ENCODE data around the gene MUC22. TPM values are rescaled to one million over a fixed set of nuclear protein-coding genes. Genes with fewer than 3 reads are reported as not detected.
"Not testable (repeated sequence)": the region's sequence is repeated elsewhere in the genome, so short reads cannot be mapped to it uniquely, and the experiment has no call there.

The MUC22 gene
- total RNA-seq, 1 donor from 2014 or later, result 0.05 TPM

GRCh38 chr6:30965140-30965601, 45.1 kb upstream of the MUC22 start:
- no peak for TF ChIP-seq EZH2 (IDR thresholded peaks at IDR 0.05; ENCODE audit: insufficient read depth, low read length)
- no peak for TF ChIP-seq CTCF (IDR thresholded peaks at IDR 0.05; ENCODE audit: insufficient read depth, low read depth, low read length)
- Histone ChIP-seq H3K9me3 (ENCODE audit: insufficient read depth, low read depth, low read length) (no peaks in the 10 kb centered on the region), H3K27me3 (ENCODE audit: insufficient read depth, low read length) (no peaks in the 10 kb centered on the region), H3K79me2 (ENCODE audit: insufficient read depth, low read length) (no peaks in the 10 kb centered on the region), H3K36me3 (ENCODE audit: insufficient read depth, low read length) (no peaks in the 10 kb centered on the region), H3K27ac (ENCODE audit: low read depth, low read length) (no peak overlapping the region), H2AFZ (ENCODE audit: low read depth, low read length) (no peak overlapping the region), H3K4me1 (ENCODE audit: insufficient read depth, low read length) (peaks cover 4% of the 10 kb centered on the region), H3K4me3 (ENCODE audit: insufficient read depth, low read depth, low read length) (no peak overlapping the region), H3K9ac (ENCODE audit: low read length) (no peak overlapping the region), H3K4me2 (ENCODE audit: low read length) (no peak overlapping the region), H4K20me1 (ENCODE audit: insufficient read depth, low read length) (no peaks in the 10 kb centered on the region)
- Mint-ChIP-seq H3K27me3 (ENCODE audit: low read depth, unreplicated experiment) (peaks cover 28% of the 10 kb centered on the region), H3K4me1 (ENCODE audit: low read depth, unreplicated experiment) (peaks cover 7% of the 10 kb centered on the region), H3K4me3 (ENCODE audit: unreplicated experiment) (no peak overlapping the region), H3K36me3 (ENCODE audit: low read depth, unreplicated experiment) (peaks cover 2% of the 10 kb centered on the region), H3K9me3 (ENCODE audit: unreplicated experiment) (peaks cover 9% of the 10 kb centered on the region), H3K27ac (ENCODE audit: unreplicated experiment) (peak overlapping the region; percentile 80)
- DNase-seq (ENCODE audit: low read depth) (no peak), FAIRE-seq (no peak)

DNA sequence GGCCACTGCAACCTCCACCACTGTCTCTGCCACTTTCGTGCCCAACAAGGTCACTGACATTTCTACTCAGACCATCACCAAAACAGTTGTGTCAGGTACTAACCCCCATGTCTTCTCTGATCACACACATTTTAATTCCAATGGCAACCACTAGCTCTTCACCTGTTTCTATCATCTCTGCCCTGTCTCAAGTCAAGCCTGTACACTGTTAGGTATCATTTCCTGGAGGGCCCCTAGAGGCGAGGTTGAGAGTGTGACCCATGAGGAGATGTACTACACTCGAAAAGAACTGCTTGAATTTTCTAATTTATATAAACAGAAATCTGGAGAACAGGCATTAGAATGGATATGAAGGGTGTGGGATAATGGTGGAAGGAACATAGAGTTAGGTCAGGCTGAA, 44.1 kb upstream of the MUC22 start:
- Mint-ChIP-seq H3K9me3 (ENCODE audit: unreplicated experiment) (peaks cover 9% of the 10 kb centered on the region), H3K27me3 (ENCODE audit: low read depth, unreplicated experiment) (peaks cover 31% of the 10 kb centered on the region), H3K27ac (ENCODE audit: unreplicated experiment) (no peak overlapping the region), H3K4me1 (ENCODE audit: low read depth, unreplicated experiment) (peaks cover 7% of the 10 kb centered on the region), H3K36me3 (ENCODE audit: low read depth, unreplicated experiment) (peaks cover 2% of the 10 kb centered on the region), H3K4me3 (ENCODE audit: unreplicated experiment) (no peak overlapping the region)
- no peaks in the 10 kb centered on the region for H3K27me3 ChIP-seq (ENCODE audit: insufficient read depth, low read length)
- H3K27ac ChIP-seq (ENCODE audit: low read depth, low read length), result no peak overlapping the region
- peaks cover 4% of the 10 kb centered on the region for H3K4me1 ChIP-seq (ENCODE audit: insufficient read depth, low read length)
- no peak for DNase-seq (ENCODE audit: low read depth)
- TF ChIP-seq EZH2 (IDR thresholded peaks at IDR 0.05; ENCODE audit: insufficient read depth, low read length) (no peak), CTCF (IDR thresholded peaks at IDR 0.05; ENCODE audit: insufficient read depth, low read depth, low read length) (no peak)
- no peak overlapping the region for H3K4me2 ChIP-seq (ENCODE audit: low read length)
- no peaks in the 10 kb centered on the region for H3K9me3 ChIP-seq (ENCODE audit: insufficient read depth, low read depth, low read length)
- FAIRE-seq, result no peak
- no peak overlapping the region for H2AFZ ChIP-seq (ENCODE audit: low read depth, low read length)
- H3K9ac ChIP-seq (ENCODE audit: low read length), result no peak overlapping the region
- H4K20me1 ChIP-seq (ENCODE audit: insufficient read depth, low read length), result no peaks in the 10 kb centered on the region
- no peaks in the 10 kb centered on the region for H3K36me3 ChIP-seq (ENCODE audit: insufficient read depth, low read length)
- no peak overlapping the region for H3K4me3 ChIP-seq (ENCODE audit: insufficient read depth, low read depth, low read length)
- H3K79me2 ChIP-seq (ENCODE audit: insufficient read depth, low read length), result no peaks in the 10 kb centered on the region

- not testable (repeated sequence) for DNase-seq (ENCODE audit: low read depth); H3K27ac ChIP-seq (ENCODE audit: low read depth, low read length); H3K4me3 ChIP-seq (ENCODE audit: insufficient read depth, low read depth, low read length); H3K9ac ChIP-seq (ENCODE audit: low read length); H3K4me1 ChIP-seq (ENCODE audit: insufficient read depth, low read length); FAIRE-seq; H3K79me2 ChIP-seq (ENCODE audit: insufficient read depth, low read length); H3K27me3 ChIP-seq (ENCODE audit: insufficient read depth, low read length); H3K9me3 ChIP-seq (ENCODE audit: insufficient read depth, low read depth, low read length); H3K4me2 ChIP-seq (ENCODE audit: low read length); H3K4me1 Mint-ChIP-seq (ENCODE audit: low read depth, unreplicated experiment); H3K36me3 Mint-ChIP-seq (ENCODE audit: low read depth, unreplicated experiment); H2AFZ ChIP-seq (ENCODE audit: low read depth, low read length); H3K4me3 Mint-ChIP-seq (ENCODE audit: unreplicated experiment); H4K20me1 ChIP-seq (ENCODE audit: insufficient read depth, low read length); H3K36me3 ChIP-seq (ENCODE audit: insufficient read depth, low read length); H3K27ac Mint-ChIP-seq (ENCODE audit: unreplicated experiment)
- H3K9me3 Mint-ChIP-seq (ENCODE audit: unreplicated experiment), result peaks cover 13% of the 10 kb centered on the region
- H3K27me3 Mint-ChIP-seq (ENCODE audit: low read depth, unreplicated experiment), result peaks cover 42% of the 10 kb centered on the region
Measured at GRCh38 chr6:30969171-30969570, 41.1 kb upstream of the MUC22 start.
